GM20000 (cell line): ENCODE data around the gene MTHFD2.

Experiments
- DNase-seq: peaks from one replicate; pipeline ENCODE4 v3.0.0; 2012; ENCODE audit warnings: low spot score
- TF ChIP-seq, protein P1 (sequence below): IDR thresholded peaks from 2 replicates; pipeline ENCODE4 v1.5.1; 2012; ENCODE audit warnings: mild to moderate bottlenecking, control low read depth; ENCODE audit errors: extremely low read depth, missing control alignments

MTHFD2 gene

DNA sequence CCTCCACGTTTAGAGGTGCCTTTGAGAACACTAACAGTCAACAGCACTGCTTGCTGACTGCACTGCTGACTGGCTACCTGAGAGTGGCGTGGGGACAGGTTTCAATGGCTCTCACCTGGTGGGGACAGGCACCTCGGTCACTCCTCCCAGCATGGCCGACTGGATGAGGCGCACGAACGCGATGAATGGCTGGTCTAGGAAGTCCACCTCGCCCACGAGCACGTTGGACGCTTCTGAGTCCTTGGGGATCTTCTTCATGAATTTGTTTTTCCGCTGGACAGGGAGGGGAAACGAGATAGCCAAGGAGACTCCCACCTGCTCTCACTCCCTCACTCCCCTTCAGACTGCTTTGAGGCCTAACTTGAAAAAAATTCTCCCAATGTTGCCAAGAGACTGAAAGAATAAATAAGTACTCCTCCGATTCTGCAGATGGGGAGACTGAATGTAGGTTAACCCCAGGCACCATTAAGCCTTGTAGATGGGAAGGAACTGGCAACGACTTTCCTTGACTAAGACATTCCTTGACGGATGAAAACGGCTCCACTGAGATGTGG lies 57.3 kb downstream of the MTHFD2 start:
- DNase-seq: no peak
- TF ChIP-seq, protein P1, sequence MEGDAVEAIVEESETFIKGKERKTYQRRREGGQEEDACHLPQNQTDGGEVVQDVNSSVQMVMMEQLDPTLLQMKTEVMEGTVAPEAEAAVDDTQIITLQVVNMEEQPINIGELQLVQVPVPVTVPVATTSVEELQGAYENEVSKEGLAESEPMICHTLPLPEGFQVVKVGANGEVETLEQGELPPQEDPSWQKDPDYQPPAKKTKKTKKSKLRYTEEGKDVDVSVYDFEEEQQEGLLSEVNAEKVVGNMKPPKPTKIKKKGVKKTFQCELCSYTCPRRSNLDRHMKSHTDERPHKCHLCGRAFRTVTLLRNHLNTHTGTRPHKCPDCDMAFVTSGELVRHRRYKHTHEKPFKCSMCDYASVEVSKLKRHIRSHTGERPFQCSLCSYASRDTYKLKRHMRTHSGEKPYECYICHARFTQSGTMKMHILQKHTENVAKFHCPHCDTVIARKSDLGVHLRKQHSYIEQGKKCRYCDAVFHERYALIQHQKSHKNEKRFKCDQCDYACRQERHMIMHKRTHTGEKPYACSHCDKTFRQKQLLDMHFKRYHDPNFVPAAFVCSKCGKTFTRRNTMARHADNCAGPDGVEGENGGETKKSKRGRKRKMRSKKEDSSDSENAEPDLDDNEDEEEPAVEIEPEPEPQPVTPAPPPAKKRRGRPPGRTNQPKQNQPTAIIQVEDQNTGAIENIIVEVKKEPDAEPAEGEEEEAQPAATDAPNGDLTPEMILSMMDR: no peak

DNA sequence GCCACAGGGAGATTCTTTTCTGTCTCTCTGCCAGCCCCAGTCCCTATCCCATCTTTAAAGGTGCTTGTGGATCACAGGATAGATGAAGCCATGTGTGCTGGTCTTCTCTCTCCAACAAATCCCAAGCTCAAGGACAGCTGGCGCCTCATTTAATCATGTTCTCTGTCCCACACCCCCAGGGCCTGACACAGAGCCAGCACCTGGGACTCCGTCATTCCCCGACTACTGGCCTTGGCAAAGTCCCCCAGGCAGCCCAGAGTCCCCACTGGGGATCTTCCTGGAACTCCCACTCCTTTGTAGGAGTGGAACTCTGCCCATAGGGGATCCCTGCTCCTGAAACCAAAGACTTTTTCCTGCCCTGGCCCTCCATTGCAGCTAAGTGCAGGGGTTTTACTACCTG lies 60.8 kb downstream of the MTHFD2 start:
- TF ChIP-seq, protein P1: no peak
- no peak for DNase-seq

DNA sequence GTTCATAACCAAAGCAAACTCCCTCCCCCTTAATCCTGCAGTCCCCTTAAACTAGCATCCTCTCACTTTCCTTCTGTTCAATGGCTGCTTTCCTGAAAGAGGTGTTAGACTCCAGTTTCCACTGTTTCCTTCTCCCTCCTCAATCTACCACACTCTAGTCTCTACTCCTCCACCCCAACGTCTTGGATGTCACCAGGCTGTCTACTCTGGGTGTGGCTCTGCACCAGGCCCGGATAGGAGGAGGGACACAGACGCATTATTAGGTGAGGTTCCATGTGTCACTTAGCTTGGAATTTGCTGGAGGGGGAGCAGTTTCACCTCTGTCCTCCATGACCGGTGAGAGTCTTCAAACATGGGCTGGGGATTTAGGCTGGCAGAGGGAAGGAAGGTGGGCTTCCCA lies 61.3 kb downstream of the MTHFD2 start:
- TF ChIP-seq, protein P1: no peak
- DNase-seq: no peak

DNA sequence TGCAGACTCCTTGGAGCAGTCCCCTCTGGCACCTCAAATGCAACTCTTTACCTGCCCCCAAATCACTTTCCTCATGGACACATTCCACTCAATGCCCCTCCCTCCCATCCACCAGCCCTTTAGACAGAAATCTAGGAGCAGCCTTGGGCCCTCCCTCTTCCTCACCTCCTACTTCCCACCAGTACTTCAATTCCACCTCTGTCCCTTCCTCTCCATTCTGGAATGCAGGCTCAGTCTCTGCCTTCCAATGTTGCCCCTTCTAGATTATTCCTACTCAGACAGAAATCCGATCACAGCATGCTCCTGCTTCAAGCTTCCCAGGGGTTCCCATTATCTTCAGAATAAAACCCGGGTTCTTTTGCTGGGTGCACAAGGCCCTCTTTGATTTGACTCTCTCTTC lies 62.1 kb downstream of the MTHFD2 start:
- DNase-seq: no peak

DNA sequence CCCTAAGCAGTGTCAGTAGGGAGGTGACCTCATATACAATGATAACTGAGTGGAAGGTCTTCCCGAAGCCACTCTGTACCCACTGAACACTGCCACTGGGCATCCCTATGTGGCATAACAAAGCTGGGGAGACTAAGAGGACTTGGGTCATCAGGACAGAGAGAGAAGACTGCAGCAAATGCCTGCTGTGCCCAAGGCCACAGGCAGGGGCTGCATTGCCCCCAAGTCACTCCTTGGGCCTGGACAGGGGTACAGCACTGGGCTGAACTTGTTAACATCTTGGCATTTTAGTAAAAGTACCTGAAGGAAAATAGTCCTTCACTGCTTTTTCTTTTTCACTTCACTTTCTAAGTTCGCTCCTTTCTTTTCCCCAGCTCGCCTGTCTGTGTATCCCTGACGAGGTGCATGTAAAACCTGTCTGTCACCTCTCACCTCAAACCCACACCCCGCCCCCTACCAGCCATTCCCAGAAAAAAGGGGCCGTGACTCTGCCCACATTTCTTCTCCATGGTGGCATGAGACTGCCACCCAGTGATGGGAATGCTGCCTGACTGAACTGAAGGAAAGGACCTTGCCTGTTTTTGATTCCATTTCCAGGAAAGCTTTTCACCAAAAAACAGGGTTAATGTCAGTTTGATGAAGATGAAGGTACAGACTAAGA lies 62.9 kb downstream of the MTHFD2 start:
- TF ChIP-seq, protein P1: no peak

More for the DNA sequence above, 62.1 kb downstream of the MTHFD2 start:
- TF ChIP-seq, protein P1: no peak

DNA sequence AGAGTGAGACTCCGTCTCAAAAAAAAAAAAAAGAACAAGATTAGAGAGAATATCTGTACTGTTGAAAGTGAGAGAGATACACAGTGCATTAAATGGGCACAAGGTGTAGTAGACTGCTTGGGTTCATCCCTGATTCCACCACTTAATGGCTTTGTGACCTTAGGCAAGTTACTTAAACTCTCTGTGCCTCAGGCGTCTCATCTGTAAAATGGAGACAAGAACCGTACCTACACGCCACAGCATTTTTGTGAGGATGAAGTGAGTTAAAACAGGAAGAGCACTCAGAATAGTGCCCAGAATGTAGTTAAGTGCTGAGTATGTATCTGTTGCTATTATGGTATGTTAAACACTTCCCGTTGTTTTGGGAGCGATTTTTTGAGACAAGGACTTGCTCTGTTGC lies 64.3 kb downstream of the MTHFD2 start:
- DNase-seq: no peak
- TF ChIP-seq, protein P1: no peak

More for the DNA sequence above, 62.9 kb downstream of the MTHFD2 start:
- no peak for DNase-seq

DNA sequence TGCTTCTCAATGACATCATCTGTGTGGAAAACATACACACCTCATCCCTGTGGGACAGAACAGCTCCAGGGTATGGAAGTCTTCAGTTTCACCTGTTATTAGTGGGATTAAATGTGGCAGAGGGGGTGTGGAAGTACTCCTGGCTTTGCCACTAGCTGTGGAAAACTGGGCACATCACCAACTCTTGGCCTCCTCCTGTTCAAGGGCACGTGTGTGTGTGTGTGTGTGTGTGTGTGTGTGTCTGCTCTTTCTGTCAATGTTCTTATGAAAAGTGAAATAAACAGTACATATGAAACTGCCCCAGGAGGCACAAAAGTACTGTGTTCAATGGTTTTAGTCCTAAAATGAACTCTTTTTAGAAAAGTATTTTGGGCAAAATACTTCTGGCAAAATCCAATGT lies 65.9 kb downstream of the MTHFD2 start:
- DNase-seq: no peak
- TF ChIP-seq, protein P1: no peak
